HG03045 (cell line): ENCODE results near the gene PKNOX1.
"Not testable (repeated sequence)": the region's sequence is repeated elsewhere in the genome, so short reads cannot be mapped to it uniquely, and the experiment has no call there.

Source experiments
- ATAC-seq: cut with Tn5 transposase; IDR thresholded peaks from one replicate; pipeline ENCODE4 v1.9.1; 2021; ENCODE audit warnings: mild to moderate bottlenecking, moderate library complexity; ENCODE audit not compliant: unreplicated experiment

PKNOX1 gene

GRCh38 chr21:43043291-43043690 is 68.9 kb downstream of the PKNOX1 start:
- ATAC-seq, result not testable (repeated sequence)

DNA sequence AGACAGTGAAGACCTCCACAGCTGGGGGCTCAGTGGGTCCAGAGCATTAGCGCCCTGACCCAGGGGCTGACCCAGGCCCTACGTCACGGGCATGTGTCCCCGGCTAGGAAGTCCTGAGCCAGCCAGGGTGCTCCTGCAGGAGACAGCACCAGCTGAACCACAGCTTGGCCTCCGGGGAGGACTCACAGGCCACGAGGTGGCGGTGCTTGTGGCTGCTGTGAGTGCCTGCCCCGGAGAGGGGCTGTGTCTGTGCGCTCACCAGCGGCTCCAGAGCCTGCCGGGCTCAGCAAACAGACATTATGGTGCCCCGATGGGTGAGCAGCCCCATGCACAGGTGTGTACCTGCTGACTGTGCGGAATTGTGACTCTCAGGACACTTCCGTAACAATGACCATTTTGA is 70.2 kb downstream of the PKNOX1 start:
- not testable (repeated sequence) for ATAC-seq

DNA sequence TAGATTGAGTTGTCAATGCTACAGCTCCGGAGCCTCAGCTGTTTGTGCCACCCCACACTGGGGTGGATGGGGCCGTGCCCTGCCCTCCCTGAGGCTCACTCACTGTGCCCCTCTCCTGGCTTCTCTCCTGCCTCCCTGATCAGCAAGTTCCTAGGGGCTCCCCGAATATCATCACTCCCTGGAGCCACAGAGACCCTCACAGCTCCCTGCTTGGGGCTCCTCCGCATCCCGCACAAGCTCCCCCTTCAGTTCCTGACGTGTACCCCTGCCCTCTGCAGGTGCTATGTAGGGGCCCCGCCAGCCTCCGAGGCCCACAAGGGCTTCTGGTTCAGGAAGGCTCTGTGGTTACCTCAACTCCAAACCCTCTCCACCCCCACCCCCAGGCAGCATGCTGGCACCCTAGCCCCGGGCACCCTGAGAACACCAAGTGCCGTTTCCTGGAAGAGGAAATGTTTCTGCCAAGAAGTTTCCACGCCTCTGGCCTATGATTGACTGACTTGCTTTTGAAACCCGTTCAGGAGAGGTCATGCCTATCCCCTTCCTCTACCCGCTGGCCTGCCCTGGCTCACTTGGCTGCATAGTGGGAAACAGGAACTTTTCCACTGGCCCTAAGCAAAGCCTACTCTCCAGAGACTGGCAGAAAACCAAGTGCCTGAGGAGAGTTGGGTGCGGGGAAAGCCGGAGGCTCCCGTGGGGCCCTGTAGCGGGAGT is 71.0 kb downstream of the PKNOX1 start:
- ATAC-seq, result not testable (repeated sequence)

DNA sequence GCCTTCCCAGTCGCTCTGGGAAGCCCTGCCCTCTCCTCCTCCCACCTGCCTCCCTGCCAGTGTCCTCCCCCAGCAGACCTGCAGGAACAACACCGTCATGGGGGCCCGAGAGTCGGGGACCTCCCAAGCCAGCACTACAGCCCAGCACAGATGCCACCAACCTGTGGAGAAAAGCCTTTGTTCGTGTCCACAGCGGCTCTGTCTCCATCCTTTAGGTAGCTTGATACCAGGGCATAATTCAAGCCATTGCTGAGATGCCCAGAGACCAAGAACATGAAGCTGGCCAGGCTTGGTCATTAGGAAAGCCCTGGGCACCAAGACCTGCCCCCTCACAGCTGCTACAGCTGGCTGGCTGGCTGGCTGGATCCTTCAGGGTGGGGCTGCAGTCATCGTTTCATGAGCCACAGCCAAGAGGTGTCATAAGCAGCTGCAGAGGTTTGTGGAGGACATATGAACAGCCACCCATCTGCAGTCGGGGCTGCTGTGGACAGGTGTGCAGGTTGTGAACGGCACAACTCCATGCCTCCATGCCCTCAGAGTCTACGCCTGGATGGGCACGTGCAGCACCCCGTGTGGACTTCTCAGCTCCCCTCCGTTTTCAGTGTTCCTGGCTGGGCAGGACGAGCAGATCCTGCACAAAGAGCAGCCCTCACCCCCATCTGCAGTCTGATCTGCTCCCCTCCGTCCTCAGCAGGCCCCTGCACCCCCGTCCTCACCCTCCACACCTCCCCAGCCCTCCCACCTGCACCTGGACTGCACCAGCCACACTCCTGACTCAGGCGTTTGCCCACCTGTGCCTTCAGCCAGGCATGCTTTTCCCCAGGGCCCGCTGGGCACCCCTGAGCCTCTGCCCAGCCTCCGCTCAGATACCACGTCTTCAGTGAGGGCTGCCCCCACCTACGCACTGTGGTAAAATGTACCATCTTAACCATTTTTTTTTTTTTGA is 71.8 kb downstream of the PKNOX1 start:
- not testable (repeated sequence) for ATAC-seq

DNA sequence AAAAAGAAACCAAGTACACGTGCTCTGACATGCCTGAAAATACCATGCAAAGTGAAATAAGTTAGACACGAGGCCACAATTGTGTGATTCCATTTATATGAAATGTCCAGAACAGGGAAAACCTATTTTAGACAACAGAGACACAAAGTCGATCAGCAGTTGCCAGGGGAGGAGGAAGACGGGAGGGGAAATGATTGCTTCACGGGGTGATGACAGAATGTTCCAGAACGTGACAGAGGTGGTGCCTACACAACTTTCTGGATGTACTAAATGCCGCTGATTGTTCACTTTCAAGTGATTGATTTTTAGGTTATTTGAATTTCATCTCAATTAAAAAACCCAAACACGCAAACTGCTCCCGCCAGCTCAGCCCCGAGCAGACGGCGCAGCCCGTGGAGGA is 78.8 kb downstream of the PKNOX1 start:
- ATAC-seq, result not testable (repeated sequence)

DNA sequence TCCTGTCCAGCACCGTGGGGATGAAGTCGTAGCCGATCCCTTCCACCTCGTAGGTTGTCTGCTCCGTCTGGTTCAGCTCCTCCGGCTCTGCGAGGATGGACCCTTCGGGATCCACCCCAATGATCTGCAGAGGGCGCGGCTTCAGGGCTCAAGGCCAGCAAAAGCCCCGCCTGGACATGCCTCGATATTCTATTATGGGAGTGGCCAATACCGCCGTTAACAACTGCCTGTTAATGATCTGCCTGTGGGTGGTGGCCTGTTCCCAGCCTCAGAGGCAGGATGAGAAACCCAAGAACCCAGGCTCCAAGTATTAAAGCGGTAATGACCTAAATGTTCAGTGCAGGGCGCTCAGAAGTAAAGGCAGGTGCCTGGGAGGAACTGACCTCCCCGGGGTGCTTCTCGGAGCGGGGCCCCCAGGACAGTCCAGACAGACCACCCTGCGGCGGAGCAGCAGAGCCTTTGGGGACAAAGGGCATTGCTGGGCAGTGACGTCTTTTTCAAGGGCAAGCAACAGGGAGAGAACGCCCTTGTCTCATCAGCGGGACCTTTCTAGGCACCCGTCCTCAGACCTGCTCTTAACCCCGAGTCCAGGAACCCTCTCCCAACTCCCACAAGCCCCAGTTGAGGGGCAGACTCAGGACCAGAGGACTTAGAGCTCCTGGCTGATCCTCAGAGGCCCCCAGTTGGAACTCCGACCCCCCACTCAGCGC is 88.7 kb downstream of the PKNOX1 start:
- not testable (repeated sequence) for ATAC-seq

- ATAC-seq, result not testable (repeated sequence)
Observed at GRCh38 chr21:43064265-43064917, 90.0 kb downstream of the PKNOX1 start.

DNA sequence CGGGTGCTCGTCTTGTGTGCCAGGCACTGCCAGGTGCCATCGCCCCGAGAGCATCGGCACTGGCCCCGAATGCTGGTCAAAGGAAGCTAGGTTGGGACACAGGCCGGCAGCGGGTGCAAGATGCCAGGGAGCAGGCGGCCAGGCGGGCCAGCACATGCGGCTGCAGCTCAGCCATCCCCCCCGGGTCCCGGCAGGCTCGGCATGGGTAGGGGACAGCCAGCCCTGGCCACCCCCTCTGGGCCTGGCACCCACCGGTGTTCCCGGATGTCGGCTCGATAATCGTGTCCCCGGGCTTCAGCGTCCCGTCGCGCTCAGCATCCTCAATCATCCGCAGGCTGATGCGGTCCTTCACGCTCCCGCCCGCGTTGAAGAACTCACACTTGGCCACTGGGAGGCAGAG is 91.6 kb downstream of the PKNOX1 start:
- ATAC-seq, result not testable (repeated sequence)

- not testable (repeated sequence) for ATAC-seq
Observed at GRCh38 chr21:43066690-43067089, 92.3 kb downstream of the PKNOX1 start.

DNA sequence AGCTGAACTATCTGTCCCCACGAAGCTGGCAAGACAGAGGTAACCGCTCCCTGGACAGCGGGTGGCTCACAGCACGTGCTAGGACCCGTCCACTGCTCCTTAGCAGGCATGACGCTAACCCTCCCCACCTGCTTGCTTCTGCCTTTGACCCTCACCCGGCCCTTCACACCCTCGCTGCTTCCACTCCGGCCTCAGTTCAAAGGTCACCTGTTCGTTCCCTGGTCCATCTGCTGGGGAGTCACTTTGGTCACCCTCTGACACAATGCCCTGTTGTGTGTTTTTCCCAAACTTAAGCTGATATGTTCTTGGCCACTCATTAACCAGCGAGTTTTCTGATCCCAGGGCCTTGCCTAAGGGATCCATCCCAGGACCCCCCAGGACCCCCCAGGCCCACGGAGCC is 93.7 kb downstream of the PKNOX1 start:
- ATAC-seq, result not testable (repeated sequence)

DNA sequence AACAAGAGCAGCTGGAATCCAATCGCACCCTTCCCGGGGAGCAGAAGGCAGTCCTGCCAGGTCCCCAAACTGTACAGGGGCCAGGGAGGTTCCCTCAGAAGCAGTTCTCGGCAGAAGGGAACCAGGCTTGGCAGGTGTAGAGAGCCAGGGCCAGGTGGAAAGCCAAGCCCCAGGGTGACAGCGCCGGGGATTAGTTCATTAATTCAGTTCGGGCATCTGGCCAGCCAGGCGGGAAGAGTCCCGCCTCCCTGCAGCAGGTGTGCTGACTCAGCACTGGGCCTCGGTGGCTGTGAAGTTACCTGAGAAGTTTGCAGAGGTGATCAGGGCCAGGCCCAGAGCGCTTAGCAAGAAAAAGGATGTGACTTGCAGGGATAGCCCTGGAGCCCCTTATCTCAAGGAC is 95.3 kb downstream of the PKNOX1 start:
- not testable (repeated sequence) for ATAC-seq

- not testable (repeated sequence) for ATAC-seq
Observed at GRCh38 chr21:43072742-43073141, 98.4 kb downstream of the PKNOX1 start.

GRCh38 chr21:43074401-43075169 is 100.2 kb downstream of the PKNOX1 start:
- not testable (repeated sequence) for ATAC-seq

DNA sequence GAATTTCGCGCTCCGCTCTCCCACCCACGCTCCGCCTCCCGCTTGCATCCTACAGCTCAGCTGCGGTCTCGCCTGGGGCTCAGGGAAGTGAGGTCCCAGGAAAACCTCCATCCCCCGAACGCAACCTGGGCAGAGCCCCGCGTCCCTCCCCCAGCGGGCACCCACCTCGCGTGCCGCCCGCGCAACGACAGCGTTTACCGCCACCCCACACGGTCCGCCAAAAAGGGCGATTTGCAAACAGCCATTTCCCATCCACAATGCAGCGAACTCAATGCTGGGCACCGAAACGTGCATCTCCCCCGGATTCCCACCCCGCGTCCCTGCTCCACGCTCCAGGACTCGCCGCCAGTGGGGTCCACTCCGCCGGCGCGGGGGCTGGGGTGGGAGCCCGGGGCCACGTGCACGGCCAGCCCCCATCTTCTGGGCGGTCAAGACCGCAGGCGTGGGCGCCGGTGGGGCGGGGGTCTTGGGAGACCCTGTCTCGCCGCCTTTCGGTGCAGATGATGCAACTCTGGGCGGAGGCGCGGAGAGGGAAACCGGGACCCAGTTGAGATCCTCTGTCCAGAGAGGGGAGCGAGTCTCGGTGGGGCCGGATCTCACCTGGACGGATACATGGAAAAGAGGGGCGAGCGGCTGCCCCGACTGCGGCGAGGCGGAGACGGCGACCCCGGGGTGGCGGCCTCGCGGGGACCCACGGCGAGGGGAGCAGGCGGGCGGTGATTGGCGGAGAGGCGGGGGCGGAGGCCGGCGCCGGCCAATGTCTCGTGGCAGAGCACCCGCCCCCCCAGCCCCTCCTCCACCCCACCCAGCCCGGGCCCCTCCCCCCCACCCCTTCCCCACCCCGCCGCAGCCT is 101.0 kb downstream of the PKNOX1 start, which contains the start of gene CBS:
CBS (minus strand) TSS at position 666 of the 853 bp plus-strand sequence. CDS start 3,642 bp downstream, outside the sequence.
- not testable (repeated sequence) for ATAC-seq

- not testable (repeated sequence) for ATAC-seq
Observed at GRCh38 chr21:43076023-43076637, 101.8 kb downstream of the PKNOX1 start.

DNA sequence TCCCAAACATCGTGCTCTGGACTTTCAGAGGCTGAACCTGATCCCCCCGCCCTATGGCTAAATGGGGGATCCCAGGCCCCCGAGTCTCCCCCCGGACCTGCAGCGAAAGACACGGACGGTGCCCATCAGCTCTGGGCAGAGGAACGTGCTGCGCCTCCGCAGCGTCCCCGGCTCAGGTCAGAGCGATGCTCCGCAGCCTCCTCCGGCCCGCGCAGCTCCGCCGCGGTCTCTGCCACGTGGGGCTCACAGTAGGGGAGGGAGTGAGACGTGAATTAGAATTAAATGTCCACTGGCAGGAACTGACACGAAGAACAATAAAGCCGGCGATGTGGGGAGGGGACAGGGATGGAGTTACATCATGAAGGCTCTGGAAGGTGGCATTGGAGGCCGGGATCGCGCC is 102.3 kb downstream of the PKNOX1 start:
- ATAC-seq, result not testable (repeated sequence)

DNA sequence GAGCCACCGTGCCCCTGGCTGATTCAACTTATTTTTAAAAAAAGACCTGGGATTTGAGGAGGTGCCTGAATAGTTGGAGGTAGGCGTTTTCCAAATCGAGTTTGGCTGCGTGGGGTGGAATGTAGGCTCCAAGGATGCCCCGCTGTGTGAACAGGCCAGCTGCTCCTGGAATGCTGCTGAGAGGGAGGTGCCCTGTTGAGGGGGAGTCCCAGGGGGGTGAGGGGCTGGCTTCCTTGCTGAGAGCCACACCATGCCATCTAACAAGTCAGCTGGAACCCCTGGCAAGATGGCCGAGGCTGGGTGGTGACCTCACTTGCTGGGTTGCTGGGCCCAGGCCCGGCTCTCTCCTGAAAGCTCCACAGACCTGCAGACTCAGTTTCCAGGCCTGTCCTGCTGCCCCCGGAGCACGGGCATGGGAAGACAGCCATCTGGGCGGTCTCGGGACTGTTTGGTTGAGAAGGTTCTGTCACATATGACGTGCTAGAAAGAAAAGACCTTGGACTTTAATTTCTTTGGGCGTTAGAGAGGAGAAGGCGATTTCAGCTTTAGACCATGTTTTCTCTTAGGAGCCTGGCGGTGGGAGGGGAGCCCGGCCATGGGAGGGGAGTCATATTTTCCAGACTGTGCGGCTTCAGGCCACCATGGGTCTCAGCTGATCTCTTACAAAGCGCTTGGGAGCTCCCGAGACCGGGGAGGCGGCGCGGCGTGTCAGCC is 108.4 kb downstream of the PKNOX1 start:
- ATAC-seq, result not testable (repeated sequence)
